PC-9 (cell line): ENCODE results near the gene DCAF15. TPM values are rescaled to one million over a fixed set of nuclear protein-coding genes. Genes with fewer than 3 reads are reported as not detected.

Experiments
- BruUV-seq: library from RNA; stranded (reverse); fragments of 400-500 nt; replicated peaks from 2 replicates; lab custom pipeline; 2021; lab: Mats Ljungman, UMichigan
- CTCF ChIA-PET: fragments of 300-600 bp; sonication (Branson Sonifier 250); formaldehyde crosslinking; loops from one replicate; lab custom pipeline; 2022; ENCODE audit warnings: antibody characterized with exemption; lab: Charles Lee
- POLR2A ChIA-PET: fragments of 300-600 bp; sonication (Branson Sonifier 250); formaldehyde crosslinking; loops from one replicate; lab custom pipeline; 2022; ENCODE audit warnings: antibody characterized with exemption; ENCODE audit not compliant: unreplicated experiment; lab: Charles Lee
- DNase-seq, 2 experiments: peaks; one replicate each; pipeline versions ENCODE4 v3.0.0 to v3.0.0-alpha.2; 2015 to 2022; ENCODE audit warnings: mixed read lengths in 1 of 2
- H2AFZ ChIP-seq: fragments of 200-600 bp; sonication (generic); 2 replicates; pipeline ENCODE4 v1.8.1; 2017; ENCODE audit warnings: antibody characterized with exemption
- H3F3A ChIP-seq: fragments of 200-600 bp; sonication (generic); 2 replicates; pipeline ENCODE4 v1.8.1; 2017; ENCODE audit warnings: antibody characterized with exemption, mild to moderate bottlenecking, low read depth; ENCODE audit not compliant: insufficient read depth
- H3K27ac ChIP-seq: fragments of 200-600 bp; sonication (generic); 2 replicates; pipeline ENCODE4 v1.6.1; 2016; ENCODE audit warnings: mixed run types
- H3K27me3 ChIP-seq: fragments of 200-600 bp; sonication (generic); 2 replicates; pipeline ENCODE4 v1.6.1; 2016; ENCODE audit warnings: low read depth, mixed run types; ENCODE audit not compliant: insufficient read depth
- H3K36me3 ChIP-seq: fragments of 200-600 bp; sonication (generic); 2 replicates; pipeline ENCODE4 v1.6.1; 2016; ENCODE audit warnings: low read depth, mixed run types
- H3K4me1 ChIP-seq: fragments of 200-600 bp; sonication (generic); replicated peaks from 2 replicates; pipeline ENCODE4 v1.6.1; 2016; ENCODE audit warnings: mixed run types; ENCODE audit not compliant: insufficient read depth
- H3K4me2 ChIP-seq: fragments of 200-600 bp; sonication (generic); 2 replicates; pipeline ENCODE4 v1.6.1; 2017; ENCODE audit warnings: mixed run types
- H3K4me3 ChIP-seq: fragments of 200-600 bp; sonication (generic); 2 replicates; pipeline ENCODE4 v1.6.1; 2016; ENCODE audit warnings: mixed run types
- H3K79me2 ChIP-seq: fragments of 200-600 bp; sonication (generic); 2 replicates; pipeline ENCODE4 v1.6.1; 2017; ENCODE audit warnings: low read depth, mixed run types
- H3K9me2 ChIP-seq: fragments of 200-600 bp; sonication (generic); 2 replicates; pipeline ENCODE4 v1.8.1; 2017; ENCODE audit warnings: mild to moderate bottlenecking; ENCODE audit not compliant: insufficient read depth
- H3K9me3 ChIP-seq: fragments of 200-600 bp; sonication (generic); 2 replicates; pipeline ENCODE4 v1.8.1; 2016; ENCODE audit warnings: low read depth; ENCODE audit not compliant: insufficient read depth
- H4K20me1 ChIP-seq: fragments of 200-600 bp; sonication (generic); 2 replicates; pipeline ENCODE4 v1.8.1; 2017; ENCODE audit not compliant: insufficient read depth
- CTCF ChIP-seq: fragments of 200-600 bp; sonication (generic); conservative IDR thresholded peaks from 2 replicates; pipeline ENCODE4 v1.6.1; 2017; ENCODE audit warnings: mixed run types, antibody characterized with exemption, mild to moderate bottlenecking, moderate library complexity
- EZH2 ChIP-seq: fragments of 200-600 bp; sonication (generic); IDR thresholded peaks from 2 replicates; pipeline ENCODE4 v1.8.0; 2017; ENCODE audit warnings: antibody characterized with exemption, low read depth
- intact Hi-C: fragments of 100-400 bp; cut with micrococcal nuclease; formaldehyde crosslinking; loops from one replicate; pipeline ENCODE4 v1.10.0; 2022; ENCODE audit not compliant: unreplicated experiment
- total RNA-seq: library from RNA; stranded (reverse); gene quantifications from 2 replicates; pipeline ENCODE4 v1.2.3, GENCODE V29; 2021

DCAF15 gene
- total RNA-seq, 1 experiment from 2014 or later: 35.3 TPM

GRCh38 chr19:13914777-13915176 is 37.5 kb upstream of the DCAF15 start:
- no peaks in the 10 kb centered on the region for H4K20me1 ChIP-seq
- ChIA-PET CTCF (no interaction called here), POLR2A (no interaction called here)
- BruUV-seq: no TSS peak
- no peak overlapping the region for H3K27ac ChIP-seq
- no peak for DNase-seq
- peaks cover 46% of the 10 kb centered on the region for H3K36me3 ChIP-seq
- no peaks in the 10 kb centered on the region for H3K79me2 ChIP-seq
- H3K27me3 ChIP-seq: no peaks in the 10 kb centered on the region
- no peak for TF ChIP-seq EZH2
- TF ChIP-seq CTCF: no peak
- no peaks in the 10 kb centered on the region for H3K9me2 ChIP-seq
- H3K4me2 ChIP-seq: no peak overlapping the region
- peaks cover 25% of the 10 kb centered on the region for H3F3A ChIP-seq
- H2AFZ ChIP-seq: no peak overlapping the region
- intact Hi-C loops: no loop called here
- H3K9me3 ChIP-seq: no peaks in the 10 kb centered on the region
- H3K4me1 ChIP-seq: no peaks in the 10 kb centered on the region
- H3K4me3 ChIP-seq: no peak overlapping the region

GRCh38 chr19:13917888-13918406 is 34.4 kb upstream of the DCAF15 start:
- Histone ChIP-seq H3K79me2 (no peaks in the 10 kb centered on the region), H3K9me3 (no peaks in the 10 kb centered on the region; the same call in 1 of the 2 replicates), H2AFZ (no peak overlapping the region), H3K4me3 (no peak overlapping the region), H4K20me1 (no peaks in the 10 kb centered on the region), H3K27me3 (no peaks in the 10 kb centered on the region), H3K4me2 (no peak overlapping the region), H3K4me1 (no peaks in the 10 kb centered on the region), H3F3A (peaks cover 17% of the 10 kb centered on the region), H3K36me3 (peaks cover 51% of the 10 kb centered on the region), H3K9me2 (no peaks in the 10 kb centered on the region), H3K27ac (no peak overlapping the region)
- intact Hi-C loops: no loop called here
- no TSS peak for BruUV-seq
- no peak for DNase-seq
- TF ChIP-seq CTCF (no peak), EZH2 (no peak)
- ChIA-PET POLR2A (no interaction called here), CTCF (no interaction called here)

GRCh38 chr19:13918726-13919411 is 33.4 kb upstream of the DCAF15 start:
- Histone ChIP-seq H3K36me3 (peaks cover 50% of the 10 kb centered on the region), H4K20me1 (no peaks in the 10 kb centered on the region), H3K4me3 (no peak overlapping the region), H2AFZ (no peak overlapping the region), H3K79me2 (no peaks in the 10 kb centered on the region), H3K9me2 (no peaks in the 10 kb centered on the region), H3K27ac (no peak overlapping the region), H3K4me1 (no peaks in the 10 kb centered on the region), H3F3A (peaks cover 17% of the 10 kb centered on the region), H3K4me2 (no peak overlapping the region), H3K9me3 (no peaks in the 10 kb centered on the region; the same call in 1 of the 2 replicates), H3K27me3 (no peaks in the 10 kb centered on the region)
- TF ChIP-seq CTCF (no peak), EZH2 (no peak)
- BruUV-seq: no TSS peak
- intact Hi-C loops: no loop called here
- DNase-seq: no peak
- ChIA-PET CTCF (interaction anchor here (0.5 kb wide), 1 partner anchor 15 kb away, joined by 4 read pairs; no protein-coding TSS in a partner anchor), POLR2A (interaction anchor here (0.5 kb wide), 1 partner anchor 22 kb away, joined by 7 read pairs; no protein-coding TSS in a partner anchor)
